ENCODE measurements around the gene TMEM213.

Gene TMEM213

GRCh38 chr7:138768241-138768640 lies 29.6 kb upstream of the TMEM213 start:
- ChIA-PET CTCF (no interaction called here), POLR2A (no interaction called here)
- no peak for DNase-seq (ENCODE audit: low read depth, low spot score)
- no peak overlapping the region for H3K4me3 ChIP-seq (ENCODE audit: low read depth, low read length)
- no peak for TF ChIP-seq CTCF (IDR thresholded peaks at IDR 0.05; ENCODE audit: insufficient read depth, low read length, missing control alignments)

GRCh38 chr7:138770904-138771303 lies 26.9 kb upstream of the TMEM213 start:
- no peak overlapping the region for H3K4me3 ChIP-seq (ENCODE audit: low read depth, low read length)
- ChIA-PET POLR2A (no interaction called here), CTCF (no interaction called here)
- DNase-seq (ENCODE audit: low read depth, low spot score): no peak
- TF ChIP-seq CTCF (IDR thresholded peaks at IDR 0.05; ENCODE audit: insufficient read depth, low read length, missing control alignments): no peak

GRCh38 chr7:138773176-138773575 lies 24.6 kb upstream of the TMEM213 start:
- POLR2A ChIA-PET: no interaction called here
- H3K4me3 ChIP-seq (ENCODE audit: low read depth, low read length): no peak overlapping the region
- no peak for TF ChIP-seq CTCF (IDR thresholded peaks at IDR 0.05; ENCODE audit: insufficient read depth, low read length, missing control alignments)
- CTCF ChIA-PET: no interaction called here
- DNase-seq (ENCODE audit: low read depth, low spot score): no peak

- ChIA-PET CTCF (no interaction called here), POLR2A (no interaction called here)
- no peak for DNase-seq (ENCODE audit: low read depth, low spot score)
- no peak for TF ChIP-seq CTCF (IDR thresholded peaks at IDR 0.05; ENCODE audit: insufficient read depth, low read length, missing control alignments)
- no peak overlapping the region for H3K4me3 ChIP-seq (ENCODE audit: low read depth, low read length)
These were observed 24.0 kb upstream of the TMEM213 start for GRCh38 chr7:138773817-138774216.

GRCh38 chr7:138776166-138776833 lies 21.5 kb upstream of the TMEM213 start:
- DNase-seq (ENCODE audit: low read depth, low spot score): no peak
- TF ChIP-seq CTCF (IDR thresholded peaks at IDR 0.05; ENCODE audit: insufficient read depth, low read length, missing control alignments): no peak
- ChIA-PET CTCF (interaction anchor here (0.6 kb wide), 1 partner anchor 672 kb away, joined by 3 read pairs; no protein-coding TSS in a partner anchor), POLR2A (no interaction called here)
- H3K4me3 ChIP-seq (ENCODE audit: low read depth, low read length): no peak overlapping the region

- DNase-seq (ENCODE audit: low read depth, low spot score): no peak
- ChIA-PET POLR2A (no interaction called here), CTCF (no interaction called here)
- TF ChIP-seq CTCF (IDR thresholded peaks at IDR 0.05; ENCODE audit: insufficient read depth, low read length, missing control alignments): no peak
- H3K4me3 ChIP-seq (ENCODE audit: low read depth, low read length): no peak overlapping the region
These were observed 16.8 kb upstream of the TMEM213 start for GRCh38 chr7:138781004-138781403.
